GM23248 (cell line): ENCODE data around the gene SPACA7. TPM values are rescaled to one million over a fixed set of nuclear protein-coding genes. Genes with fewer than 3 reads are reported as not detected.

Source experiments
- DNase-seq: peaks from one replicate; pipeline ENCODE4 v3.0.0-alpha.2; 2015
- H2AFZ ChIP-seq: fragments of 200-600 bp; sonication (generic); 2 replicates; pipeline ENCODE4 v1.6.1; 2016; ENCODE audit warnings: antibody characterized with exemption
- H3F3A ChIP-seq: fragments of 200-600 bp; sonication (generic); 2 replicates; pipeline ENCODE4 v1.6.1; 2016; ENCODE audit warnings: mild to moderate bottlenecking, antibody characterized with exemption, mixed run types; ENCODE audit not compliant: insufficient read depth
- H3K27ac ChIP-seq: fragments of 200-600 bp; sonication (generic); 2 replicates; pipeline ENCODE4 v1.5.1; 2016; ENCODE audit warnings: mild to moderate bottlenecking
- H3K27me3 ChIP-seq: fragments of 200-600 bp; sonication (generic); replicated peaks from 2 replicates; pipeline ENCODE4 v1.6.1; 2016; ENCODE audit warnings: mild to moderate bottlenecking; ENCODE audit not compliant: insufficient read depth
- H3K36me3 ChIP-seq: fragments of 200-600 bp; sonication (generic); 2 replicates; pipeline ENCODE4 v1.6.1; 2016; ENCODE audit warnings: low read depth, mild to moderate bottlenecking
- H3K4me1 ChIP-seq: fragments of 200-600 bp; sonication (generic); 2 replicates; pipeline ENCODE4 v1.6.1; 2016; ENCODE audit warnings: mild to moderate bottlenecking; ENCODE audit not compliant: insufficient read depth
- H3K4me2 ChIP-seq: fragments of 200-600 bp; sonication (generic); one replicate; pipeline ENCODE4 v1.6.1; 2016; ENCODE audit warnings: mild to moderate bottlenecking; ENCODE audit not compliant: unreplicated experiment
- H3K4me3 ChIP-seq: fragments of 200-600 bp; sonication (generic); 2 replicates; pipeline ENCODE4 v1.5.1; 2016; ENCODE audit warnings: mild to moderate bottlenecking
- H3K79me2 ChIP-seq: fragments of 200-600 bp; sonication (generic); 2 replicates; pipeline ENCODE4 v1.6.1; 2016; ENCODE audit warnings: mild to moderate bottlenecking; ENCODE audit not compliant: insufficient read depth
- H3K9ac ChIP-seq: fragments of 200-600 bp; sonication (generic); 2 replicates; pipeline ENCODE4 v1.6.1; 2016; ENCODE audit warnings: mild to moderate bottlenecking
- H3K9me2 ChIP-seq: fragments of 200-600 bp; sonication (generic); 2 replicates; pipeline ENCODE4 v1.6.1; 2016; ENCODE audit warnings: mixed run types, mild to moderate bottlenecking, moderate library complexity; ENCODE audit not compliant: insufficient read depth
- H3K9me3 ChIP-seq: fragments of 200-600 bp; sonication (generic); one replicate; pipeline ENCODE4 v1.6.1; 2017; ENCODE audit warnings: low read depth
- H4K20me1 ChIP-seq: fragments of 200-600 bp; sonication (generic); 2 replicates; pipeline ENCODE4 v1.6.0; 2016; ENCODE audit not compliant: insufficient read depth
- EZH2 ChIP-seq: fragments of 200-600 bp; sonication (generic); IDR thresholded peaks from 2 replicates; pipeline ENCODE4 v1.6.1; 2018; ENCODE audit warnings: antibody characterized with exemption, mild to moderate bottlenecking; ENCODE audit not compliant: insufficient read depth, poor library complexity, severe bottlenecking
- EZH2phosphoT487 ChIP-seq: fragments of 200-600 bp; sonication (generic); IDR thresholded peaks from 2 replicates; pipeline ENCODE4 v1.6.1; 2018; ENCODE audit warnings: antibody characterized with exemption, moderate library complexity, mild to moderate bottlenecking, low read depth; ENCODE audit not compliant: insufficient read depth
- WGBS, 2 experiments: methylation state at CpG; one replicate each; pipeline ENCODE4 v1.1.6; 2015 to 2017; ENCODE audit warnings: low lambda C conversion rate in 2 of 2, low coverage in 1 of 2; ENCODE audit errors: missing lambda C conversion rate in 2 of 2; 5-methylcytosine and 5-hydroxymethylcytosine counted together
- in situ Hi-C: fragments of 300-500 bp; cut with MboI; formaldehyde crosslinking; loops from 2 replicates; pipeline ENCODE4 v1.15.0; 2020
- polyA plus RNA-seq: library from polyadenylated mRNA; unstranded; fragments of >200 nt; fragmentation: Nextera tagmentation; extraction: Ambion mirVana; gene quantifications from 2 replicates; pipeline ENCODE4 v1.2.1, GENCODE V29; 2016
- total RNA-seq: library from RNA; depleted of rRNA; stranded (reverse); fragments of >200 nt; shearing (Covaris generic); gene quantifications from 2 replicates; pipeline ENCODE4 v1.2.3, GENCODE V29; 2014

Gene SPACA7
- total and polyA plus RNA-seq, 2 experiments from 2014 or later = not detected

DNA sequence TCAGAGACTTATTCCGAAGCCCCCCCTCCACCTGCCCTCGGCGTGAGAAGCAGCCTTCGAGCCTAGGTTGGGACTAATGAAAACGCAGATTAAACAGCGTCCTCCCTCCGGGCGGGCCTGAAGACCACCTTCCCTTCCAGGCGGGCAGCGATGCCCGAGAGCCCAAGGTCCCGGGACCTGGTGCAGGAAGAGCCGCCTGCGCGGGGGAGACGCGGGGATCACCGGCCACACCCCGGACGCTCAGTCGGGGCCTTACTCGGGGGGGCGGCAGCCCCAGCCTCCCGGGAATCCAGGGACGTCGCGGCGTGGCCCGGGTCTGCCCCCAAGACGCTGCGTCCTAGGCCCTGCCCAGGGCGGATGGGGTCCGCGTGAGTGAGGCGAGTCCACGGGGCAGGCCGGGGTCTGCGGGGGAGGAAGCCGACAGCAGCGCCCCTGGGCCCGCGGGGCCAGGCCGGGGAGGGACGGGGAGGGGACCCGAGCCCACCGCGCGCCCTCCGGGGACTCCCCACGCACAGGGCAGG lies 33.3 kb upstream of the SPACA7 start:
- Histone ChIP-seq H3K27me3 (no peaks in the 10 kb centered on the region; the same call in 1 of the 2 replicates), H3K4me1 (no peaks in the 10 kb centered on the region), H3K4me2 (no peak overlapping the region), H3K4me3 (no peak overlapping the region), H3K27ac (no peak overlapping the region), H3K79me2 (no peaks in the 10 kb centered on the region), H3F3A (no peaks in the 10 kb centered on the region), H3K9me3 (no peaks in the 10 kb centered on the region), H4K20me1 (no peaks in the 10 kb centered on the region), H3K9me2 (no peaks in the 10 kb centered on the region), H3K9ac (no peak overlapping the region), H3K36me3 (no peaks in the 10 kb centered on the region), H2AFZ (no peak overlapping the region)
- in situ Hi-C loops = no loop called here
- 80 to 84% methylated on average over 36 to 50 of the region's 50 CpGs for WGBS, 2 experiments
- no peak for TF ChIP-seq EZH2
- no peak for TF ChIP-seq EZH2phosphoT487
- DNase-seq = no peak

- Histone ChIP-seq H3K4me1 (no peaks in the 10 kb centered on the region), H3K79me2 (no peaks in the 10 kb centered on the region), H3K4me3 (no peak overlapping the region), H3K27me3 (no peaks in the 10 kb centered on the region; the same call in 1 of the 2 replicates), H3K4me2 (no peak overlapping the region), H3K9ac (no peak overlapping the region), H4K20me1 (no peaks in the 10 kb centered on the region), H3K9me2 (no peaks in the 10 kb centered on the region), H3F3A (no peaks in the 10 kb centered on the region), H3K9me3 (no peaks in the 10 kb centered on the region), H3K27ac (no peak overlapping the region), H3K36me3 (no peaks in the 10 kb centered on the region), H2AFZ (no peak overlapping the region)
- in situ Hi-C loops = no loop called here
- WGBS, 2 experiments = 56 to 57% methylated on average over 23 to 25 of the region's 25 CpGs
- no peak for DNase-seq
- TF ChIP-seq EZH2 (no peak), EZH2phosphoT487 (no peak)
These were observed 32.6 kb upstream of the SPACA7 start for GRCh38 chr13:112343591-112343990.

DNA sequence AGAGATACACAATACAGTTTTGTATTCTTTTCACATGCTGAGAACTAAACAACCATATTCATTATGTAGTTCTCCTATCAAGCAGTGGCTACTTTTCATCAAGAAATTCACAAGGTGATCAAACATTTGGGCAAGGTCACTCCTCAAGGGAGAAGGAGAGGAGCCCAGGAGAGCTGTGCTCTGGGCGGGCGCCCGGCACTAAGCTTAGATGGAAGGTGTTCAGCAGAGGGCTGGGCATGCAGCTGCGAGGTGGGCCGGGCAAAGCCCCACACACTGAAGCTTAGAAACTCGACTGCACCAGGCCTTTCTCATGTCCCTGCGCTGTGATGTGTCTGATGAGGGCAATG lies 30.4 kb upstream of the SPACA7 start:
- H3K27me3 ChIP-seq = no peaks in the 10 kb centered on the region; the same call in 1 of the 2 replicates
- H3K27ac ChIP-seq = no peak overlapping the region
- in situ Hi-C loops = no loop called here

GRCh38 chr13:112346173-112346898 lies 29.8 kb upstream of the SPACA7 start:
- Histone ChIP-seq H3K27me3 (no peaks in the 10 kb centered on the region; the same call in 1 of the 2 replicates), H4K20me1 (no peaks in the 10 kb centered on the region), H3K4me1 (no peaks in the 10 kb centered on the region), H3K9me2 (no peaks in the 10 kb centered on the region), H3K79me2 (no peaks in the 10 kb centered on the region), H2AFZ (no peak overlapping the region), H3K27ac (no peak overlapping the region), H3K4me3 (no peak overlapping the region), H3K4me2 (no peak overlapping the region), H3K9me3 (no peaks in the 10 kb centered on the region), H3K9ac (no peak overlapping the region), H3K36me3 (no peaks in the 10 kb centered on the region), H3F3A (no peaks in the 10 kb centered on the region)
- in situ Hi-C loops = no loop called here
- DNase-seq = peak; percentile 0
- TF ChIP-seq EZH2 = no peak
- TF ChIP-seq EZH2phosphoT487 = no peak
- 5 to 6% methylated on average over 21 to 22 of the region's 22 CpGs for WGBS, 2 experiments

More for the DNA sequence above, 30.4 kb upstream of the SPACA7 start:
- Histone ChIP-seq H3K9me2 (no peaks in the 10 kb centered on the region), H3K79me2 (no peaks in the 10 kb centered on the region), H3K4me3 (no peak overlapping the region), H3K36me3 (no peaks in the 10 kb centered on the region), H3K9ac (no peak overlapping the region), H3K9me3 (no peaks in the 10 kb centered on the region), H3K4me1 (no peaks in the 10 kb centered on the region), H3F3A (no peaks in the 10 kb centered on the region), H2AFZ (no peak overlapping the region), H3K4me2 (no peak overlapping the region), H4K20me1 (no peaks in the 10 kb centered on the region)
- TF ChIP-seq EZH2 = no peak
- TF ChIP-seq EZH2phosphoT487 = no peak
- WGBS, 2 experiments = 20 to 22% methylated on average over 7 of the region's 7 CpGs
- DNase-seq = no peak
